ENCODE data around the gene PAPPA.

PAPPA gene

GRCh38 chr9:116153765-116154333 is at the start of gene PAPPA:
Gene PAPPA (plus strand): TSS chr9:116153791. CDS start chr9:116154173, 382 bp downstream.
- no peak for DNase-seq

- DNase-seq: no peak
Measured at GRCh38 chr9:116103976-116104820, 49.4 kb upstream of the PAPPA start.

- DNase-seq: no peak
Measured at GRCh38 chr9:116112236-116112635, 41.4 kb upstream of the PAPPA start.

- DNase-seq: no peak
Measured at GRCh38 chr9:116115761-116116353, 37.7 kb upstream of the PAPPA start.

GRCh38 chr9:116116393-116116792 is 37.2 kb upstream of the PAPPA start:
- no peak for DNase-seq

- no peak for DNase-seq
Measured at GRCh38 chr9:116123171-116123570, 30.4 kb upstream of the PAPPA start.

GRCh38 chr9:116124472-116125040 is 29.0 kb upstream of the PAPPA start:
- no peak for DNase-seq

GRCh38 chr9:116133163-116133562 is 20.4 kb upstream of the PAPPA start:
- no peak for DNase-seq

- no peak for DNase-seq
Measured at GRCh38 chr9:116134975-116135374, 18.6 kb upstream of the PAPPA start.

GRCh38 chr9:116137010-116137409 is 16.6 kb upstream of the PAPPA start:
- DNase-seq: no peak

GRCh38 chr9:116137581-116137980 is 16.0 kb upstream of the PAPPA start:
- DNase-seq: no peak

GRCh38 chr9:116141864-116142561 is 11.6 kb upstream of the PAPPA start:
- DNase-seq: no peak

GRCh38 chr9:116142706-116143492 is 10.7 kb upstream of the PAPPA start:
- no peak for DNase-seq

- DNase-seq: no peak
Measured at GRCh38 chr9:116144038-116144437, 9.6 kb upstream of the PAPPA start.

GRCh38 chr9:116144555-116144954 is 9.0 kb upstream of the PAPPA start:
- no peak for DNase-seq

GRCh38 chr9:116145036-116145435 is 8.6 kb upstream of the PAPPA start:
- DNase-seq: no peak

GRCh38 chr9:116147821-116148220 is 5.8 kb upstream of the PAPPA start:
- no peak for DNase-seq

- no peak for DNase-seq
Measured at GRCh38 chr9:116149844-116150243, 3.7 kb upstream of the PAPPA start.

GRCh38 chr9:116151199-116151598 is 2.4 kb upstream of the PAPPA start:
- DNase-seq: no peak

GRCh38 chr9:116151966-116152381 is 1.6 kb upstream of the PAPPA start:
- DNase-seq: no peak

GRCh38 chr9:116152390-116152789 is 1.2 kb upstream of the PAPPA start:
- no peak for DNase-seq

All from NCI-H510A (cell line).